ENCODE data around the gene LRBA. TPM values are rescaled to one million over a fixed set of nuclear protein-coding genes. Genes with fewer than 3 reads are reported as not detected.

Gene LRBA
- total and polyA plus RNA-seq, 2 of the 4 experiments (the other 2 are of a cell fraction) = 10.2 to 51.6 TPM

DNA sequence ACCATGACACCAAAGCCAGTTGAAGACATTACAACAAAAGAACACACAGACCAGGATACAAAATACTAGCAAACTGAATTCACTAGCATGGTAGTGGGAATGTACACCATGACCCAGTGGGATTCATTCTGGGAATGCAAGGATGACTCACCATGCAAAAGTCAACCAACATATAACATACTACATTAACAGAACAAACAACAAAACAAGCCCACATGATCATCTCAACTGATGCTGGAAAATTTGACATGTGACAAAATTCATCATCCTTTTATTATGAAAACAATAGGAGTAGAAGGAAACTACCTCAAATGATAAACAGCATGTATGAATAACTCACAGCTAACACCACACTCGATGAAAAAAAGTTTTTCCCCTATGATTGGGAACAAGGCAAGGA lies 746.6 kb downstream of the LRBA start:
- Histone ChIP-seq H2AFZ (replicated peaks; ENCODE audit: low read length, poor library complexity) (no peak overlapping the region), H3K9ac (ENCODE audit: low read depth, low read length) (no peak overlapping the region), H2AK9ac (replicated peaks; ENCODE audit: low read depth, low read length, poor library complexity) (no peak overlapping the region), H3K18ac (ENCODE audit: low read depth, low read length) (no peak overlapping the region), H3K9me1 (ENCODE audit: insufficient read depth, low read length) (no peaks in the 10 kb centered on the region), H3K27ac (ENCODE audit: insufficient read depth, low read length) (no peak overlapping the region), H4K5ac (ENCODE audit: low read depth, low read length) (no peak overlapping the region), H3K14ac (replicated peaks; ENCODE audit: low read depth, low read length) (no peak overlapping the region), H3K4ac (ENCODE audit: low read depth, low read length) (no peak overlapping the region), H3K4me1 (ENCODE audit: control insufficient read depth, insufficient read depth, low read length) (peaks cover 2% of the 10 kb centered on the region; the same call in 1 of the 2 replicates), H2AK5ac (ENCODE audit: low read depth, low read length) (no peak overlapping the region), H2BK20ac (ENCODE audit: low read depth, low read length) (no peak overlapping the region), H3K27me3 (ENCODE audit: control insufficient read depth, insufficient read depth, low read length) (no peaks in the 10 kb centered on the region), H3K4me3 (ENCODE audit: insufficient read depth, low read depth, low read length) (no peak overlapping the region), H3K4me2 (ENCODE audit: low read depth, low read length) (no peak overlapping the region), H2BK15ac (ENCODE audit: low read depth, low read length) (no peak overlapping the region), H3K9me3 (ENCODE audit: control insufficient read depth, insufficient read depth, low read length) (no peaks in the 10 kb centered on the region), H4K91ac (ENCODE audit: insufficient read depth, low read depth, low read length) (no peak overlapping the region), H2BK120ac (ENCODE audit: low read depth, low read length) (no peak overlapping the region), H4K20me1 (ENCODE audit: insufficient read depth, low read length) (no peaks in the 10 kb centered on the region), H4K8ac (ENCODE audit: low read depth in 2 of 2, low read length in 2 of 2) (no peak overlapping the region), H3K79me1 (ENCODE audit: low read depth in 1 of 2, low read length in 2 of 2) (no peaks in the 10 kb centered on the region), H3K36me3 (ENCODE audit: control insufficient read depth, insufficient read depth, low read length) (peaks cover 8% of the 10 kb centered on the region), H2BK5ac (ENCODE audit: low read depth, low read length, poor library complexity, severe bottlenecking) (no peak overlapping the region), H3K56ac (ENCODE audit: extremely low read depth, insufficient read depth, low read length) (no peak overlapping the region), H3K23ac (ENCODE audit: low read depth, low read length) (no peak overlapping the region)
- DNase-seq (peak; percentile 25), ATAC-seq (ENCODE audit: low read depth) (peak; percentile 32; the same call in 1 of the 2 replicates)
- POLR2A ChIA-PET (ENCODE audit: unreplicated experiment) = no interaction called here
- dilution Hi-C loops (cut with HindIII; ENCODE audit: low sequenced_read_pairs, unreplicated experiment) (no loop called here), intact Hi-C loops (cut with micrococcal nuclease) (no loop called here), in situ Hi-C loops (cut with MboI; ENCODE audit: low sequenced_read_pairs) (no loop called here)
- TF ChIP-seq RFX5 (IDR thresholded peaks at IDR 0.05; ENCODE audit: low read depth, low read length) = no peak
- no peak for TF ChIP-seq MXI1 (IDR thresholded peaks at IDR 0.05; ENCODE audit: borderline replicate concordance, low read depth, low read length)
- TF ChIP-seq CEBPB (IDR thresholded peaks at IDR 0.05; ENCODE audit: low read depth, low read length) = no peak
- TF ChIP-seq FOS (IDR thresholded peaks at IDR 0.05; ENCODE audit: low read depth, low read length) = peak; percentile 43; the same call in 1 of the 2 replicates
- CTCF ChIA-PET = no interaction called here
- no CpG with 5 or more reads among the region's 1 CpG for WGBS, 2 experiments (ENCODE audit: extremely low coverage in 2 of 2, insufficient read length in 1 of 2)
- no TSS peak for BruUV-seq (replicated peaks)
